Skin of body (tissue), 2 donors: Measurements from ENCODE around the gene ZNF606. TPM values are rescaled to one million over a fixed set of nuclear protein-coding genes. Genes with fewer than 3 reads are reported as not detected.

Source experiments
- DNase-seq: peaks from one replicate; lab custom pipeline; 2025; lab: John Stamatoyannopoulos, UW
- total RNA-seq: library from RNA; depleted of rRNA; stranded (reverse); fragments of >200 nt; gene quantifications from one replicate; pipeline ENCODE4 v1.2.3, GENCODE V29; 2014

The ZNF606 gene
- total RNA-seq, result 18.0 TPM

DNA sequence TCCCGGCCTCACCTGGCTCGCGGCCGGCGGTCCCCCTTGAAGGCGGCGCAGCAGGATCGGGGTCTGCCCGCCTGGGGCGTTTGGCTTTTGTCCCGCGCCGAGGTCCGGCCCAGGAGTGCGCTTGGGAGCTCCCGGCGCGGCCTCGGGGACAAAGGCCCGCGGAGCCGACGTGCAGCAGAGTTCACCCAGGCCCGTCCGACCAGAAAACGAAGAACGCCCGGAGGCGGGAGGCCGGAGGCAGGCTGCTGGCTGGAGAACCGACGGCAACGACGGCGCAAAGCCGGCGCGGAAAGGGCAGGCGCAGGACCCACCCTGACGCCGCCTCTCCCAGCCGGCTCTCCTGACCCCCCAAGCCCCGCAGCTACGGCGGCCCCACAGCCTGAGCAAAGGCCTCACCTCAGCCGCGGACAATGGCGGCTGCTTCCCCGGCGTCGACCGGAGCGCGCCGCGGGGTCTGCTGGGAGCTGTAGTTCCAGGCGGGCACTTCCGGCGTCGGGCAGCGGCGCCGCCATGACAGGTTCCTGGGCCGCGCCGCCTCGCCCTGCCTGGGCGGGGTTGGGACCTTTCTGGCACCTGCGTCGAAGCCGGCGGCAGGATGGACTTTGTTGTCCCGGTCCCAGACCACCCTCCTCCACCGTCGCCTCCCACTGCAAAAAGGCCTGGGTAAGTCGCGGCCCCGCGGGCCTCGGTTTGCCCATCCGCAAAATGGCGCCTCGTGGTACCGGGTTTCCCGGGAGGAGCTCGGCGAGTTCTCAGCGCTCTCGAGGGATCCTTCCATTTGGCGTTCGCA, at the start of gene ZNF606:
Gene ZNF606 (minus strand): TSS at position 437 of the 790 bp plus-strand sequence. CDS start 1,501 bp downstream, outside the sequence.
- DNase-seq, result peak; percentile 71

DNA sequence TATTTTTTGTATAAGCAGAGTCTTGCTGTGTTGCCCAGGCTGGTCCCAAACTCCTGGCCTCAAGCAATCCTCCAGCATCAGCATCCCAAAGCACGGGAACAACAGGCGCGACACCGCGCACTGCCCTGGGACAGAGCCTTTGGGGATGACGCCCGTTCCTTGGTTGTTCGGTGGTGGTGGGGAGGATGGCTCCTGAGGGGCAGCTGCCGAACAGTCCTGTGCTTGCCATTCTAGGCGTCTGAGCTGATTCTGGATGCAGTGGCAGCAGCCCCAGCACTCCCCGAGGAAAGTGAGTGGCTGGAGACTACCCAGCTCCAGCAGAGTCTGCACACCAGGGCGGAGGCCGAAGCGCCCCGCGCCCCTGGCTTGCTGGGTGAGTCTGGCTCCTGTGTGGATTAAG, 49.6 kb upstream of the ZNF606 start:
- DNase-seq, result no peak

DNA sequence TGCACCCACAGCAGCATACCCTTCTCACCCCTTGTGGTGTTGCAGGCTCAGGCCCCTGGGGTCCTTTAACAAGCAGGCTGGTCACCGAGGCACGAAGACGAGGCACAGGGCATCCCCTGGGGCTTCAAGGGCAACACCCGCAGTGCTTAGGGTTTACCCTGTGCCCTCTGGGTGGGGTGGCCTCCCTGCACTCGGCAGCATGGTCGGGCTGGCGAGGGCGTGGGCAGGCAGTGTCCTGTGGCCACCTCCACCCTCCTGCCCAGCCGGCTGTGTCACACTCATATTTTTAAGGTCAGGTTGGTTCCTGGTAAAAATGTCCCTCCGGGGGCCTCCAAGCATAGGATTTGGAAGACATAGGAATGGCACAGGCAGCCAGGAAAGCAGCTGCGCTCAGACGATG, 45.1 kb upstream of the ZNF606 start:
- no peak for DNase-seq

DNA sequence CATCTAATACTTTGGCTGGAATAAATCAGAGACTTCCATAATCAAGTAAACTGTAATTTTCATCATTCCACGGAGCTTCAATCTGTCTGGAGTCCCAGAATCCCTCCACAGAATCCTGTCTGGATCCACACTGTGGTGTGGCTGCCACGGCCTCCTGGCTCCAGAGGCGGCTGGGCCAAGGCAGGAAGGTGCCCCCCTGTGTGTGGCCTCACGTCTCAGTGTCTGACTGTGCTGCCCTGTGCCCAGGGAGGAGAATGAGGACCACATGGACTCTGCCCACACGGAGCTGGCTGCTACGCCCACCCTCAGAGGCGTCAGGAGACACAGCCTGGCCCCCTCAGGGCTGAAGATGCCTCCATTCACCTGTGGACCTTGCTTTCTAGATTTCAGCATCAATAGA, 44.2 kb upstream of the ZNF606 start:
- DNase-seq, result no peak

DNA sequence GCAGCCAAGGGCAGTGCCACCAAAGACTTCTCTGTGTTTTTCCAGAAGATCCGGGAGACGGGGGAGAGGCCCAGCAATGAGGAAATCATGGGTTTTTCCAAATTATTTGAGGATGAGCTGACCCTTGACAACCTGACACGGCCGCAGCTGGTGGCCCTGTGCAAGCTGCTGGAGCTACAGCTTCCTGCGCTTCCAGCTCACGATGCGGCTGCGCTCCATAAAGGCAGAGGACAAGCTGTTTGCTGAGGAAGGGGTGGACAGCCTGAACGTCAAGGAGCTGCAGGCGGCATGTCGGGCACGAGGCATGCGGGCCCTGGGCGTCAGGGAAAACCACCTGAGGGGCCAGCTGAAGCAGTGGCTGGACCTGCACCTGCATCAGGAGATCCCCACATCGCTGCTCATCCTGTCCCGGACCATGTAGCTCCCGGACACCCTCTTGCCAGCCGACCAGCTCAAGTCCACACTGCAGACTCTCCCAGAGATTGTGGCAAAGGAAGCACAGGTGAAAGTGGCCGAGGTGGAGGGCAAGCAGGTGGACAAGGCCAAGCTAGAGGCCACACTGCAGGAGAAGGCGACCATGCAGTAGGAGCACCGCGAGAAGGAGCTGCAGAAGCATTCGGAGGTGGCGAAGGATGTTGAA, 42.9 kb upstream of the ZNF606 start:
- no peak for DNase-seq

DNA sequence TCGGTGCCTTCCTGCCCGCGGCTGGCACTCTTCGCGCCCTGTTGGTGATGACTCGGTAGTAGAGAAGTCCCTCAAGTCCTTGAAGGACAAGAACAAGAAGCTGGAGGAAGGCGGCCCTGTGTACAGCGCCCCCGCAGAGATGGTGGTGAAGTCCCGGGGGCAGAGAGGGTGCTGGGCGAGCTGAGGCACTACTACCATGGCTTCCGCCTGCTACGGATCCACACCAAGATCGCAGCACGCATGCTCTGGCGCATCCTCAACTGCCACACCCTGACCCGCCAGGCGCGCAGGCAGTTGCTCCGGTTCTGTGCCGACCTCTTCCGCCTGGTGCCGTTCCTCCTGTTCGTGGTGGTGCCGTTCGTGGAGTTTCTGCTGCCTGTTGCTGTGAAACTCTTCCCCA, 42.3 kb upstream of the ZNF606 start:
- no peak for DNase-seq

DNA sequence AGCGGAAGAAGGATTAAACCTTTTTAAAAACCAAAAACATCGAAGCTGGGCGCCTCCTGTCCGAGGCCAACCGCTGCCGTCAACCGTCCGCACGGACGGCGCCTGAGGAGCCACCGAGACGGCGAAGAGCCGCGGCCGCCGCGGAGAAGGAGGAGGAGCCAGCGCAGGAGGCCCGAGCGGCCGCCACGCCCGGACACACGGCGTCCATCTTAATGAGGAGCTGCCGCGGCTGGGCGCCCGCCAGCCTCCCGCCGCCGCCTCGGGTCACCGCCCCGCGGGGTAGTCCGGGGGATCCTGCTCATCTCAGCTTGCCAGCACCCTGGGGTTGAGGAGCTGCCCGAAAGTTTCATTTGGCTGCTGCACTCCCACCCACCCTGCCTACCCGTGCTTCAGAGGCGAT, 41.8 kb upstream of the ZNF606 start:
- no peak for DNase-seq

DNA sequence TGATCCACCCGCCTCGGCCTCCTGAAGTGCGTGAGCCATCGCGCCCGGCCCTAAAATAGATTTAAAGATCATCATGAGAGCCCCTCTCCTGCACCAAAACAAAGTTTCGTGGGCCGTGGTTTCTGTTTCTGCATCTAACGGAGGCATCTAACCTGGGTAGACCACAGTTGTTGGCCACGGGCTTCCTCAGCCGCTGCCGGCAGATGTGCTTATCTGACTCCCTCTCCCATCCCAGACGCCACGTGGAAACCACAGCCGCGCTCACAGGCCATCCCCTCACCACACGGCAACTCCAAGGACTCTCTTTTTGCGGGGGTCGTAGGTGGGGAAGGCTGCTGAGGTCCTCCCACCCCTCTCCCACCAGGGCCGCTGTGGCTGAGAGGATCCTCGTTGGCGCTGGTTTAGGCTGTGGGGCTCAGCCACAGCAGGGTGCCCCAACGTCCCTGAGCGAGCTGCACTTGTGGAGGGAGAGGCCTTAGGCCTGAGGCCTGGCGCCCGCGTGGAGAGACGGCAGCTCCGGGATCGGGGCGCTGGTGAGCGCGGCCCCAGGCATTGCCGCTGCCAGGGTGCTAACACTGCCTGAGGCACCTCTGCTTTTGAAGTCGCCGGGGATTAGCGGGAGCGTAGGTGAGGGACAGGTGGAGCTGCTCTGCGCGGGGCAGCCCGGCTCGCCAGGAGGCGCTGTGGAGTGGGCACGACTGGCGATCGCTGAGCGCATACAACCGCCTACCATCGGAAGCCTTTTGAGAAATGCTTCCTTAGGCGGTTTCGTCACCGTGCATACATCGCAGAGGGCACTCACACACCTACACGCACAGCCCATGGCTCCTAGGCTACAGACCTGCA, 40.1 kb upstream of the ZNF606 start:
- no peak for DNase-seq

DNA sequence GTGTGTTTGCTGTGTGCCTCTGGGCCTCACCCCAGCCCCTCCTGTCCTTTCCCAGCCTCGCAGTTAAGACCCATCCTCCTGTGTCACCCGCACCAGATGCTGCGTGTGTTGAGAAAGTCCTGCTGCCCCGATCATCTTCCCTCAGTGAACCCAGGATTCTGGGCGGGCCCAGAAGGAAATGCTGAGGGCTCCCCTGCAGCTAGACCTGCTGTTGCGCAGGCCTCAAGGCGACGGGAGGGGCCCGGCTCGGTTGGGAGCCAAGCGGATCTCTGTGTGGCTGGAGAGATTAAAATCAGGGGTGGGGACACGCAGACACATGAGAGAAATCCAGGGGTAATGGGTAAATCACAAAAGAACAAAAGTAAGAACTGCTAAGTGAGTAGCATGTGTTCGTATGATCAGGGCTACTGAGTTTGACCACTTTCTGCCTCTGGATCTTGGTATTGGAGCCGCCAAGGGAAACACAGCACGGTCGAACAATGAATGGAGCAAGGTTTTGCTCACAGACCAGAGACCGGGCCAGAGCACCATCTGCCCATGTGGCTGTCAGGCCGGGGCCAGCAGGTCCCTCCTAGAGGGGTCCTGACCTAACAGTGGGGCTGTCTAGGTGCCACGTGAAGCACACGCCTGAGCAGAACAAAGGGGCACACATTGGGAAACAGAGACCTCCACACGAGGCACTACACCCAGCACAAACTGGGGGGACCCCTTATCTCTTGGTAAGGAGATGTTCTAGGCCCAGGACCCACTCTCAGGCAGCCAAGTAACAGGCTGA, 38.3 kb upstream of the ZNF606 start:
- no peak for DNase-seq

DNA sequence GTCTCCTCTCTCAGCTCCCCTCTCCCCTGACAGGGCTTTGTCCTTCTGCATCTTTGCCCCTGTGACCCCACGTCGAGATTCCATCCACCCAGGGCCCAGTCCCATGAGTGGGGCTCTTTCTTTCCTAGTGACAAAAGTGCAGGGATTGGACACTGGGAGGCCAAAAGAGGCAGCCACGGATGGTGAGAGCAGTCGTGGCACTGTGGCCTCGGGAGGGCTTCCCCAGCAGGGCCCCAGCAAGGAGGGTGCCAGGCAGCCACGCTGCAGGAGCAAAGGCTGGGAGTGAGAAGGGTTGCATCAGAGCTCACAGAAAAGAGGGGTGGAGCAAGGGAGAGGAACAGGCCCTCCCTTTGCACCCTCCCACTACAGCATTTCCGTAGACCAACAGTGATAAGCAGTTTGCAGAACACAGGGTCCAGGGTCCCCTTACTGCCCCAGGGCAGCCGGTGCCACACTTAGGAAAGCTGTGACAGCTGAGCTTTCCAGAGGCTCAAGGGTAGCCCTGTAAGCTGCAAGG, 36.1 kb upstream of the ZNF606 start:
- DNase-seq, result no peak

DNA sequence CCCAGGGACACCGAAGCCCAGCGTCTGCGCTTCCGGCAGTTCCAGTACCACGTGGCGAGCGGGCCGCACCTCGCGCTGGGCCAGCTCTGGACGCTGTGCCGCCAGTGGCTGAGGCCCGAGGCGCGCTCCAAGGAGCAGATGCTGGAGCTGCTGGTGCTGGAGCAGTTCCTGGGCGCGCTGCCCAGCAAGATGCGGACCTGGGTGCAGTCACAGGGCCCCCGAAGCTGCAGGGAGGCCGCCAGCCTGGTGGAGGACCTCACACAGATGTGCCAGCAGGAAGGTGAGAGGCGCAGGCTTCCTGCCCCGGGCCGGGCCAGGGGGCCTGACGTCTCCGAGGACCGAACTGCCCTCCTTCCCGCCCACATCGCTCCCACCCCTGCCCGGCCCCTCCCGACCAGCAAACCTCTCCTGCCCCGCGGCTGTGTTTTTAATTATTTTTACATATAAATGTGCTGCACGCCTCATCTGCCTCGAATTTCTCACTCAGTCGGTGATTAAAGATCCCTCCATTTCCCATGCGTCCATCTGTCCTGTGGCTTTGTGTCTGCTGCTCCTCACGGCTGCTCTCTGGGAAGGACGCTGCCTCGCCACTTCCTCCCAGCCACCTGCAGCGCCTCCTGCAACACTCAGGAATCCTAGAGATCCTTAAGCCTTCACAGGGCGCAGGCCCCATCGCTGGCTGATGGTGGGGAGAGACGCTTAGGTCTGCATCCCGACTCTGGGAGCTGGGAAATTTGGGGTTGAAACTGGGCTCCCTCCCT, 35.5 kb upstream of the ZNF606 start:
- no peak for DNase-seq

DNA sequence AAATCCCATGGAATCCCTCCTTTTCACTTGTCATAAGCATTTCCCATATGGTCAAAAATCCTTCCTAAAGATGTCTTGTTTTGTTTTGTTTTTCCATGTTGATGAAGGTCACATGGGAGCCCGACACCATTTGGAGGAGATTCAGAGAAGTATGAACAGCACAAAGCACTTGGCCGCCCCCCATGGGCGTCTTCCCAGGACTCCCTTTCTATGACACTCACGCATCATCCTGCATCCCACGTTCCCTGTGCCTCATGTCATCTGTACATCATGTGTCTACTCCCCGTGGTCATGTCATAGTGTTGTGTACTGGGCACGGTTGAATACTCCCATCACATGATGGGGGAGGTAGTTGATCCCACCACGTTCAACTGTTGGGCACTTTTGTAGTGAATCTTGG, 33.2 kb upstream of the ZNF606 start:
- DNase-seq, result no peak

DNA sequence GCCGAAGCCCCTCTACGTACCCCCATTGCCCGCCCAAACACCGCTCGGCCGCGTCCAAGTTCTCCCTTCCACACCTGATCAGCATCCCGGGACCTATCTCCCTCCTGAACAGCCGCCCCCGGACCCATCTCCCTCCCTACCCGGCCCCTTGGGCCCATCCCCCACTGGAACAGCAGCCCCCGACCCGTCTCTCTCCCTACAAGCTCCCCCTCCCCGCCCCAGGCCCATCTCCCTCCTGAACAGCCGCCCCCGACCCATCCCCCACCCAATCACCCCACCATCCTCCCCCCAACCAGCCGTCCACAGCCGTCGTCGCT, 31.8 kb upstream of the ZNF606 start:
- DNase-seq, result no peak

DNA sequence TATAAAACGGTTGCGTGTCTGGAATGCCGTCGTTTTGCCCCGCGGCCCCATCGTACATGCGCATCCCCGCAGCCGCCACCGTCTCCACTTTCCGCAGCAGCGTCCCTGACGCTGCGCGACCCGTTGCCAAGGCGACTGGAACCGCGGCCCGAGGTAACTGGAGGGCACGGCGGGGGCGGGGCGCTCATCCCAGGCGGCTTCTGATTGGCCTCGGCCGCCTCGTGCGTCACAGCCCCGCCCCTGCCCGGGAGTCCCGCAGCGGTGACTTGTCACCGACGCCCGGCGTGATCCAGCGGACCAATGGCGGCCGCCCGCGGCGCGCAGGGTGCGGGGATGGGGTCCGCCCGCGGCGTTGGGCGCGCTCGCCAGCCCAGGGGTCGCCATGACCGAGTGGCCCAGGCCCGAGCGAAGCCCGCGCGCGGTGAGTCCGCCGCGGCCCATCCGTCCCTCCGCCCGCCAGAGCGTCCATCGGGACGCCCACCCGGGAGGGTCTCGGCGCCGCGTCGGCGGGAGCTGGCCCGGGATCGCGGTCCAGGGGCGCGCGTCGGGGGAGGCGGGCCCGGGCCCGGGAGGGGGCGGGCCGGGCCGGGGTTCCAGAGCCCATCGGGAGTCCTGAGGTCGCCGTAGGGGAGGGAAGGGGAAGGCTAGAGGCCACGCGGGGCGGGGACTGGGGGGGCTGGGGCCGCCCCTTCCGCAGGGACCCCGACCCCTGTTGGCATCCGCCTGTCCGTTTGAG, 31.3 kb upstream of the ZNF606 start, which contains the start of gene ZSCAN1:
Gene ZSCAN1 (plus strand): TSS at position 285 of the 736 bp plus-strand sequence. CDS start 3,812 bp downstream, outside the sequence.
- DNase-seq, result peak; percentile 92

DNA sequence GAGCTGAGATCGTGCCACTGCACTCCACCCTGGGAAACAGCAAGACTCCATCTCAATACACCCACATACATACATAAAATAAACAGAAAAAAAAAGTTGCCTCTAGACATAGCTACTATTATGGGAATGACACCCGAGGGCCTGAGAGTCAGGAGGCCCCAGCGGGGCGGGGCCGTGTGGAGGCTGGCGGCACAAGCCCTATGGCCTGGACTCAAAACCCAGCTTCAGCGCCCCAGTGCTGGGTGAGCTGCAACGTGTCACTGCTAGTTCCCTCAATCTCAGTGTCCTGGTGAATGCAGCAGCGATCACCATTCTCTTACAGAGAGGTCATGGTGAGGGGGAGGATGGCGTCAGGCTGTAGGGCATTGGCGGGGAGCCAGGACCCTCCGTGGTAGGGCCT, 22.0 kb upstream of the ZNF606 start:
- no peak for DNase-seq

DNA sequence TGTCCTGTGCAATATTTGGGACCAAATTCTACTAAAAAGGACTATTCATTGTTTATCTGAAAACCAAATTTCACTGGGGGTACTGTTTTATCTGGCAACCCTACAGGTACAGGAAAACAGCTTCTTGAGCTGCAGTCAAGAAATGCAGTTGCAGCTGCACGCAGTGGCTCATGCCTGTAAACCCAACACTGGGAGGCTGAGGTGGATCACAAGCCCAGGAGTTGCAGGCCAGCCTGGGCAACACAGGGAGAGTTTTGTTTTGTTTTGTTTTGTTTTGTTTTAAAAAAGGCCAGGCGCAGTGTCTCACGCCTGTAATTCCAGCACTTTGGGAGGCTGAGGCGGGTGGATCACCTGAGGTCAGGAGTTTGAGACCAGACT, 19.7 kb upstream of the ZNF606 start:
- no peak for DNase-seq

DNA sequence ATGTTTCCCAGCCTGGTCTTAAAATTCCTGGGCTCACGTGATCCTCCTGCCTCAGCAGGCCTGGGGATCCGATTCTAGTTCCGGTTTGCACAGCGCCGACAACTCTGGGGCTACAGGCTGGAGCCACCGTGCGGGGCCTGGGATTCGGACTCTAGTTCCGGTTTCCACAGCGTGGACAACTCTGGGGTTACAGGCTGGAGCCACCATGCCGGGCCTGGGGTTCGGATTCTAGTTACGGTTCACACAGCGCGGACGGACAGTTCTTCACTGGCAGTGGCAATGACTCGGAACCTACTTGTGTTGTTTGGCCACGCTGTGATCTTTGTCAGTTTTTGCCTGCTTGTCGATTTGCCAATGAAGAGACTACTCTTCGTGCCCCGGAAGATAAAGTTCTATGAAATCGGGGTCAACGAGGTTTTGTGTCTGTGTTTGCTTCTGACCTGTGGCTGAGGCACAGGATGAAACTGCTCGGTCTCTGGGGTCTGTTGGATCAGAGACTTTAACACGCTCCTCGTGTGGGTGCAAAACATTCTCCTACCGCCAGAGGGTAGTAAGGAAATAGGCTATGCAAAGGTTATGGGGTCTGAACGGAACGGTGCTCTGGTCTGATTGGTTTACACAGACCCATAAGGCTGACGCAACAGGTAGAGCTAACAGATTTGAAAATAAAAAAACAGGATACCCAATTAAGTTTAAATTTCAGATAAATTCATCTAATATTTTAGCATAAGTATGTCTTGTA, 19.1 kb upstream of the ZNF606 start:
- DNase-seq, result peak; percentile 54

DNA sequence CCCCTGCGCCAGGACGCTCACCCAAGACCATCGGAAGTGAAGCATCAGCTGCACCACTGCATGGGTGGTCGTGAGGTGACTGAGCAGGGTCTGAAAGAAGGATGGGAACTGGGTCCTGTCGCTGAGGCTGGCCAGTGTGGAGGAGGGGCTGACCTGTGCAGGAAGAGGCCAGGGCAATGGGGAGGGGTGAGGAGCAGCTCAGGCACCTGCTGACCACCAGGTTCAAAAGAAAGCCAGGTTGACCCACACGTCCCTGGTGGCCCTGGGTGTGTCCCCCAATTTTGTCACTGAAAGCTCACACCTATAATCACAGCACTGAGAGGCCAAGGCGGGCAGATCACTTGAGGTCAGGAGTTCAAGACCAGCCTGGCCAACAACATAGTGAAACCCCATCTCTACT, 17.5 kb upstream of the ZNF606 start:
- no peak for DNase-seq

DNA sequence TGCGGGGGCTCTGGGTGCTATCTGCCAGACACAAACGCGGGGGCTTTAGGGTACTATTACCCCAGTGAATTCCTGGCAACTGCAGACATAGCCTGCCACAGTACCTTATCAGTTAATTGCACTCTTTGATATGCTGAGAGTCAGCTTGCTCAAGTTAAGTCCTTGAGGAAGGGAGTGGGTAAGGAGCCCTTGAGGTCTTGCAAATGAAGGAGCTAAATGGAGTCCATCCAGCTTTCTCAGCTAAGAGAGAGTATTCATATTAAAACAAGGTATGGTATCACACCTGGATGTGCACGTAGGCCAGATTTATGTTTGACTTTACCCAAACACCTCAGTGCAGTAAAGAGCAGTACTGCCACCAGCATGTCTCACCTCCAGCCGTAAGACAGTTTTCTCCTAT, 11.5 kb upstream of the ZNF606 start:
- no peak for DNase-seq
